HepG2 (cell line): ENCODE measurements around the gene ABI3.

Experiments used
- ARID2 ChIP-seq: sonication (generic); formaldehyde crosslinking; IDR thresholded peaks from 2 replicates; pipeline ENCODE4 v1.8.1; 2022; ENCODE audit warnings: mild to moderate bottlenecking, missing genetic modification reagents, borderline replicate concordance
- CBX2 ChIP-seq, 2 experiments: fragments of 200-600 bp in 1 of 2; sonication (generic); formaldehyde crosslinking in 1 of 2; IDR thresholded peaks; 2 replicates each; pipeline versions ENCODE4 v1.7.0 to v1.8.1; 2018 to 2022; ENCODE audit warnings: low read depth in 2 of 2, low read length in 1 of 2, mild to moderate bottlenecking in 1 of 2, missing genetic modification reagents in 1 of 2
- CHD2 ChIP-seq: IDR thresholded peaks from 2 replicates; pipeline ENCODE4 v1.6.1; 2011; ENCODE audit warnings: low read depth, low read length, improper control_type of control experiment
- KDM2A ChIP-seq: sonication (generic); formaldehyde crosslinking; IDR thresholded peaks from 2 replicates; pipeline ENCODE4 v1.4.0; 2020; ENCODE audit warnings: low read depth, missing genetic modification reagents, borderline replicate concordance
- NFE2L1 ChIP-seq: sonication (generic); formaldehyde crosslinking; IDR thresholded peaks from 2 replicates; pipeline ENCODE4 v1.4.0; 2020; ENCODE audit warnings: missing genetic modification reagents, mild to moderate bottlenecking, borderline replicate concordance
- ZFYVE20 ChIP-seq: sonication (generic); formaldehyde crosslinking; IDR thresholded peaks from 2 replicates; pipeline ENCODE4 v1.8.0; 2023; ENCODE audit warnings: low read depth, mild to moderate bottlenecking, moderate library complexity, missing genetic modification reagents, borderline replicate concordance

DNA sequence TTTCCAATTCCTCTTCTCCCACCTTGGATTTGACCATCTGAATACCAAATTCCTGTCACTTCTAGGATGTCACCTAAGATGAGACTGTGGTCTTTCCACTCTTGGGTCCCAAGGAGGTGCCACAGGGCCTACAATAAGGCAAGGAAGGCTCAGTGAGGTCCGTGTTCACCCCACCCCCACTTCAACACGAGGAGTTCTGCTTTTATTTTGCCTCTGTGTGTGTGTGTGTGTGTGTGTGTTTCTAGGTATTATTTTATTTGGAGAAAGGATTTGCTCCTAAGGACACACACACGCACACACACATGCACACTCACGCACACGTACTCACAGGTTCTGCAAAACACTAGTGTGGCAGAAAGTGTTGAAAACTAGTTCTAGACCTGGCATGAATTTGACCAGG, 44.6 kb downstream of the ABI3 start:
- TF ChIP-seq ARID2 (CRISPR knock-in tag): no peak
- no peak for TF ChIP-seq CBX2 (IDR thresholded peaks at IDR 0.05; ENCODE audit: low read depth, low read length)
- no peak for TF ChIP-seq CBX2 (CRISPR knock-in tag; IDR thresholded peaks at IDR 0.05; ENCODE audit: low read depth)
- no peak for TF ChIP-seq NFE2L1
- no peak for TF ChIP-seq CHD2
- no peak for TF ChIP-seq ZFYVE20 (CRISPR knock-in tag)
- no peak for TF ChIP-seq KDM2A (CRISPR knock-in tag)
